ENCODE results near the gene OR5K1.

DNA sequence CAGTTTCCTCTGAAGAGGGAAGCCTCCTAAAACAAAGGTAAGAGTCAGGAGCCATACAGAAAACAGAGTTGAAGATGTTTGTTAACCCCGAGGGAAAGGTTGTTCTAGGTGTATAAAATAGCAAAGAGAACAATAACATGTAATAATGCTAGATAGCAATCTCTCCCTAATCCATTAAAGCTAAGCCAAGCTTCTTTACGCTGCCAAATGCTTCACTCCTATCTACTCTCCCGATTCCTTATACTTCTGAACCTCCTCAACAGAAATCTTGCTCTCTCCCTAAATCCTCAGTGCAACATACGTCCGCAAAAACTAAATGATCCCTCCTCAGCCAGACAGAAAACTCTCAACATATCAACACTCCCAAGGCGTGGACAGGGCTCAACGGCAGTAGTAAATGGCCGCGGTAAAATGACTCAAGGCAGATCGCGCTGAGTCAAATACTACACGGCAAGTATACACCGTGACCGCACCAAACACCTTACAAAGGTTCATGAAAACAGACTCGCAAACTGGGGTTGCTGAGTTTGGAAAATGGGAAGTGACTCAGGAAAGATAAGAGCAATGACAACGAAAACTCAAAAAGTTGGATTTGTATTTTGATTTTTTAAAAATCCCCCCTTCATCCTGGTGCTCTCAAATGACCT is 59.0 kb downstream of the OR5K1 start:
- TF ChIP-seq EZH2phosphoT487 (IDR thresholded peaks at IDR 0.05; ENCODE audit: borderline replicate concordance) (no peak), POLR2AphosphoS5 (IDR thresholded peaks at IDR 0.05; ENCODE audit: low read depth, low read length) (no peak), CEBPB (IDR thresholded peaks at IDR 0.05; ENCODE audit: low read depth) (no peak), EZH2 (IDR thresholded peaks at IDR 0.05) (no peak), ZFX (IDR thresholded peaks at IDR 0.05) (no peak), POLR2A (IDR thresholded peaks at IDR 0.05; ENCODE audit: borderline replicate concordance, extremely low read depth, insufficient read depth, insufficient read length) (no peak), RAD21 (IDR thresholded peaks at IDR 0.05; ENCODE audit: low read depth) (0 out of 2 replicates have a peak, but pooled peaks have one; percentile 3), SP1 (IDR thresholded peaks at IDR 0.05; ENCODE audit: low read depth) (no peak), EGR1 (IDR thresholded peaks at IDR 0.05; ENCODE audit: low read depth) (no peak)
- TF ChIP-seq, protein P1, sequence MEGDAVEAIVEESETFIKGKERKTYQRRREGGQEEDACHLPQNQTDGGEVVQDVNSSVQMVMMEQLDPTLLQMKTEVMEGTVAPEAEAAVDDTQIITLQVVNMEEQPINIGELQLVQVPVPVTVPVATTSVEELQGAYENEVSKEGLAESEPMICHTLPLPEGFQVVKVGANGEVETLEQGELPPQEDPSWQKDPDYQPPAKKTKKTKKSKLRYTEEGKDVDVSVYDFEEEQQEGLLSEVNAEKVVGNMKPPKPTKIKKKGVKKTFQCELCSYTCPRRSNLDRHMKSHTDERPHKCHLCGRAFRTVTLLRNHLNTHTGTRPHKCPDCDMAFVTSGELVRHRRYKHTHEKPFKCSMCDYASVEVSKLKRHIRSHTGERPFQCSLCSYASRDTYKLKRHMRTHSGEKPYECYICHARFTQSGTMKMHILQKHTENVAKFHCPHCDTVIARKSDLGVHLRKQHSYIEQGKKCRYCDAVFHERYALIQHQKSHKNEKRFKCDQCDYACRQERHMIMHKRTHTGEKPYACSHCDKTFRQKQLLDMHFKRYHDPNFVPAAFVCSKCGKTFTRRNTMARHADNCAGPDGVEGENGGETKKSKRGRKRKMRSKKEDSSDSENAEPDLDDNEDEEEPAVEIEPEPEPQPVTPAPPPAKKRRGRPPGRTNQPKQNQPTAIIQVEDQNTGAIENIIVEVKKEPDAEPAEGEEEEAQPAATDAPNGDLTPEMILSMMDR (IDR thresholded peaks at IDR 0.05 in 2 of 3, conservative IDR thresholded peaks at IDR 0.05 in 1 of 3; ENCODE audit: borderline replicate concordance in 1 of 3, insufficient read depth in 1 of 3, low read depth in 2 of 3, low read length in 2 of 3), result no peak
- TF ChIP-seq, protein P2, sequence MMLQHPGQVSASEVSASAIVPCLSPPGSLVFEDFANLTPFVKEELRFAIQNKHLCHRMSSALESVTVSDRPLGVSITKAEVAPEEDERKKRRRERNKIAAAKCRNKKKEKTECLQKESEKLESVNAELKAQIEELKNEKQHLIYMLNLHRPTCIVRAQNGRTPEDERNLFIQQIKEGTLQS (IDR thresholded peaks at IDR 0.05), result no peak
- TF ChIP-seq, protein P3, sequence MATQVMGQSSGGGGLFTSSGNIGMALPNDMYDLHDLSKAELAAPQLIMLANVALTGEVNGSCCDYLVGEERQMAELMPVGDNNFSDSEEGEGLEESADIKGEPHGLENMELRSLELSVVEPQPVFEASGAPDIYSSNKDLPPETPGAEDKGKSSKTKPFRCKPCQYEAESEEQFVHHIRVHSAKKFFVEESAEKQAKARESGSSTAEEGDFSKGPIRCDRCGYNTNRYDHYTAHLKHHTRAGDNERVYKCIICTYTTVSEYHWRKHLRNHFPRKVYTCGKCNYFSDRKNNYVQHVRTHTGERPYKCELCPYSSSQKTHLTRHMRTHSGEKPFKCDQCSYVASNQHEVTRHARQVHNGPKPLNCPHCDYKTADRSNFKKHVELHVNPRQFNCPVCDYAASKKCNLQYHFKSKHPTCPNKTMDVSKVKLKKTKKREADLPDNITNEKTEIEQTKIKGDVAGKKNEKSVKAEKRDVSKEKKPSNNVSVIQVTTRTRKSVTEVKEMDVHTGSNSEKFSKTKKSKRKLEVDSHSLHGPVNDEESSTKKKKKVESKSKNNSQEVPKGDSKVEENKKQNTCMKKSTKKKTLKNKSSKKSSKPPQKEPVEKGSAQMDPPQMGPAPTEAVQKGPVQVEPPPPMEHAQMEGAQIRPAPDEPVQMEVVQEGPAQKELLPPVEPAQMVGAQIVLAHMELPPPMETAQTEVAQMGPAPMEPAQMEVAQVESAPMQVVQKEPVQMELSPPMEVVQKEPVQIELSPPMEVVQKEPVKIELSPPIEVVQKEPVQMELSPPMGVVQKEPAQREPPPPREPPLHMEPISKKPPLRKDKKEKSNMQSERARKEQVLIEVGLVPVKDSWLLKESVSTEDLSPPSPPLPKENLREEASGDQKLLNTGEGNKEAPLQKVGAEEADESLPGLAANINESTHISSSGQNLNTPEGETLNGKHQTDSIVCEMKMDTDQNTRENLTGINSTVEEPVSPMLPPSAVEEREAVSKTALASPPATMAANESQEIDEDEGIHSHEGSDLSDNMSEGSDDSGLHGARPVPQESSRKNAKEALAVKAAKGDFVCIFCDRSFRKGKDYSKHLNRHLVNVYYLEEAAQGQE (IDR thresholded peaks at IDR 0.05; ENCODE audit: low read depth), result no peak; the same call in 1 of the 2 replicates
- TF ChIP-seq, protein P4, sequence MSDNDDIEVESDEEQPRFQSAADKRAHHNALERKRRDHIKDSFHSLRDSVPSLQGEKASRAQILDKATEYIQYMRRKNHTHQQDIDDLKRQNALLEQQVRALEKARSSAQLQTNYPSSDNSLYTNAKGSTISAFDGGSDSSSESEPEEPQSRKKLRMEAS (IDR thresholded peaks at IDR 0.05), result no peak; the same call in 1 of the 2 replicates
- TF ChIP-seq, protein P5, sequence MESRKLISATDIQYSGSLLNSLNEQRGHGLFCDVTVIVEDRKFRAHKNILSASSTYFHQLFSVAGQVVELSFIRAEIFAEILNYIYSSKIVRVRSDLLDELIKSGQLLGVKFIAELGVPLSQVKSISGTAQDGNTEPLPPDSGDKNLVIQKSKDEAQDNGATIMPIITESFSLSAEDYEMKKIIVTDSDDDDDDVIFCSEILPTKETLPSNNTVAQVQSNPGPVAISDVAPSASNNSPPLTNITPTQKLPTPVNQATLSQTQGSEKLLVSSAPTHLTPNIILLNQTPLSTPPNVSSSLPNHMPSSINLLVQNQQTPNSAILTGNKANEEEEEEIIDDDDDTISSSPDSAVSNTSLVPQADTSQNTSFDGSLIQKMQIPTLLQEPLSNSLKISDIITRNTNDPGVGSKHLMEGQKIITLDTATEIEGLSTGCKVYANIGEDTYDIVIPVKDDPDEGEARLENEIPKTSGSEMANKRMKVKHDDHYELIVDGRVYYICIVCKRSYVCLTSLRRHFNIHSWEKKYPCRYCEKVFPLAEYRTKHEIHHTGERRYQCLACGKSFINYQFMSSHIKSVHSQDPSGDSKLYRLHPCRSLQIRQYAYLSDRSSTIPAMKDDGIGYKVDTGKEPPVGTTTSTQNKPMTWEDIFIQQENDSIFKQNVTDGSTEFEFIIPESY (IDR thresholded peaks at IDR 0.05; ENCODE audit: extremely low read depth, insufficient replicate concordance, low read length), result no peak

Measured in HCT116 (cell line).